CD14-positive monocyte (primary cell): ENCODE data around the gene IFNA16. TPM values are rescaled to one million over a fixed set of nuclear protein-coding genes. Genes with fewer than 3 reads are reported as not detected.
"Not testable (repeated sequence)": the region's sequence is repeated elsewhere in the genome, so short reads cannot be mapped to it uniquely, and the experiment has no call there.

ENCODE experiments used
- DNase-seq, 3 donors: peaks; one replicate each; pipeline ENCODE4 v3.0.0-alpha.2; 2011 to 2022
- H2AFZ ChIP-seq: 2 replicates; pipeline ENCODE4 v1.6.0; 2012; ENCODE audit warnings: mild to moderate bottlenecking, low read depth, low read length, inconsistent platforms; ENCODE audit not compliant: insufficient read depth, poor library complexity, severe bottlenecking
- H3K27ac ChIP-seq, 2 donors: 1 replicate in 1 of 2; 2 replicates in 1 of 2; pipeline ENCODE4 v1.5.1; 2012 to 2013; ENCODE audit warnings: low read length in 2 of 2, control low read depth in 1 of 2, inconsistent platforms in 1 of 2, low read depth in 1 of 2, mild to moderate bottlenecking in 1 of 2
- H3K27me3 ChIP-seq, 2 donors: one replicate each; pipeline versions ENCODE4 v1.6.0 to v1.6.1; 2011 to 2013; ENCODE audit warnings: low read length in 2 of 2; ENCODE audit not compliant: control insufficient read depth in 2 of 2, insufficient read depth in 2 of 2
- H3K36me3 ChIP-seq, 2 donors: replicated peaks in 1 of 2; 1 replicate in 1 of 2; 2 replicates in 1 of 2; pipeline versions ENCODE4 v1.5.1 to v1.6.1; 2012 to 2013; ENCODE audit warnings: low read length in 2 of 2, control low read depth in 1 of 2, inconsistent platforms in 1 of 2, mild to moderate bottlenecking in 1 of 2; ENCODE audit not compliant: insufficient read depth in 2 of 2, control insufficient read depth in 1 of 2
- H3K4me1 ChIP-seq, 2 donors: 1 replicate in 1 of 2; 2 replicates in 1 of 2; pipeline versions ENCODE4 v1.5.1 to v1.6.1; 2012 to 2013; ENCODE audit warnings: low read length in 2 of 2, control low read depth in 1 of 2, inconsistent platforms in 1 of 2, mild to moderate bottlenecking in 1 of 2, moderate library complexity in 1 of 2; ENCODE audit not compliant: insufficient read depth in 2 of 2, control insufficient read depth in 1 of 2
- H3K4me2 ChIP-seq: replicated peaks from 2 replicates; pipeline ENCODE3; 2012; ENCODE audit warnings: low read length, moderate library complexity, mild to moderate bottlenecking; ENCODE audit not compliant: poor library complexity, severe bottlenecking; ENCODE audit errors: extremely low read depth
- H3K4me3 ChIP-seq, 3 experiments: fragments of 200-600 bp in 1 of 3; sonication (generic) in 1 of 3; replicated peaks in 1 of 3; 1 replicate in 2 of 3; 2 replicates in 1 of 3; pipeline ENCODE4 v1.5.1; 2011 to 2013; ENCODE audit warnings: low read length in 3 of 3, mild to moderate bottlenecking in 3 of 3, control low read depth in 2 of 3, low read depth in 2 of 3, inconsistent platforms in 1 of 3, moderate library complexity in 1 of 3
- H3K79me2 ChIP-seq: 2 replicates; pipeline ENCODE4 v1.6.0; 2012; ENCODE audit warnings: mild to moderate bottlenecking, control low read depth, inconsistent platforms, low read length, moderate library complexity; ENCODE audit not compliant: insufficient read depth
- H3K9ac ChIP-seq: 2 replicates; pipeline ENCODE4 v1.6.0; 2017; ENCODE audit warnings: low read length, mild to moderate bottlenecking; ENCODE audit not compliant: insufficient read depth, poor library complexity, severe bottlenecking
- H3K9me3 ChIP-seq, 2 donors: replicated peaks in 1 of 2; 1 replicate in 1 of 2; 2 replicates in 1 of 2; pipeline versions ENCODE4 v1.5.1 to v1.6.1; 2012 to 2013; ENCODE audit warnings: low read length in 2 of 2, control low read depth in 1 of 2; ENCODE audit not compliant: control insufficient read depth in 1 of 2, insufficient read depth in 1 of 2
- H4K20me1 ChIP-seq: 2 replicates; pipeline ENCODE4 v1.6.0; 2012; ENCODE audit warnings: mild to moderate bottlenecking, low read length, control low read depth, moderate library complexity; ENCODE audit not compliant: insufficient read depth
- H3K27ac Mint-ChIP-seq, 7 donors: one replicate each; pipeline ENCODE4 v1.8.0; 2020; ENCODE audit warnings: mild to moderate bottlenecking in 7 of 7, mixed read lengths in 7 of 7, moderate library complexity in 6 of 7, inconsistent platforms in 2 of 7
- H3K27me3 Mint-ChIP-seq, 3 donors: one replicate each; pipeline ENCODE4 v1.8.0; 2021 to 2022; ENCODE audit warnings: low read depth in 3 of 3, mild to moderate bottlenecking in 3 of 3, mixed read lengths in 3 of 3, moderate library complexity in 3 of 3, inconsistent platforms in 1 of 3
- H3K36me3 Mint-ChIP-seq, 2 donors: one replicate each; pipeline ENCODE4 v1.8.0; 2020; ENCODE audit warnings: mixed read lengths in 2 of 2, inconsistent platforms in 1 of 2, mild to moderate bottlenecking in 1 of 2
- H3K4me1 Mint-ChIP-seq: one replicate; pipeline ENCODE4 v1.8.0; 2020; ENCODE audit warnings: mild to moderate bottlenecking, mixed read lengths
- H3K4me3 Mint-ChIP-seq, 2 donors: one replicate each; pipeline ENCODE4 v1.8.0; 2020; ENCODE audit warnings: mild to moderate bottlenecking in 2 of 2, mixed read lengths in 2 of 2, moderate library complexity in 1 of 2
- H3K9me3 Mint-ChIP-seq, 7 donors: one replicate each; pipeline ENCODE4 v1.8.0; 2020 to 2022; ENCODE audit warnings: mixed read lengths in 7 of 7, mild to moderate bottlenecking in 6 of 7, moderate library complexity in 6 of 7, inconsistent platforms in 2 of 7
- WGBS: methylation state at CpG from one replicate; pipeline ENCODE4 v1.1.5; 2013; ENCODE audit warnings: missing lambda C conversion rate; ENCODE audit not compliant: insufficient coverage; 5-methylcytosine and 5-hydroxymethylcytosine counted together
- intact Hi-C, 2 donors: fragments of 100-400 bp; cut with micrococcal nuclease; formaldehyde crosslinking; loops; one replicate each; pipeline versions ENCODE4 v1.15.0 to v1.15.1; 2023
- polyA plus RNA-seq, 3 donors: library from polyadenylated mRNA; depleted of rRNA in 1 of 3; unstranded in 2 of 3; stranded (reverse) in 1 of 3; fragments of 300-500 nt in 2 of 3; fragments of >200 nt in 1 of 3; fragmentation: Illumina TruSeq in 2 of 3; gene quantifications; 1 replicate in 2 of 3; 2 replicates in 1 of 3; pipeline ENCODE4 v1.2.3, GENCODE V29; 2012 to 2021
- TF ChIP-seq, protein P1 (sequence below): fragments of 200-600 bp; IDR thresholded peaks from one replicate; pipeline ENCODE4 v1.8.0; 2022; ENCODE audit warnings: antibody characterized with exemption, mild to moderate bottlenecking

Gene IFNA16
- polyA plus RNA-seq, 3 donors = not detected

DNA sequence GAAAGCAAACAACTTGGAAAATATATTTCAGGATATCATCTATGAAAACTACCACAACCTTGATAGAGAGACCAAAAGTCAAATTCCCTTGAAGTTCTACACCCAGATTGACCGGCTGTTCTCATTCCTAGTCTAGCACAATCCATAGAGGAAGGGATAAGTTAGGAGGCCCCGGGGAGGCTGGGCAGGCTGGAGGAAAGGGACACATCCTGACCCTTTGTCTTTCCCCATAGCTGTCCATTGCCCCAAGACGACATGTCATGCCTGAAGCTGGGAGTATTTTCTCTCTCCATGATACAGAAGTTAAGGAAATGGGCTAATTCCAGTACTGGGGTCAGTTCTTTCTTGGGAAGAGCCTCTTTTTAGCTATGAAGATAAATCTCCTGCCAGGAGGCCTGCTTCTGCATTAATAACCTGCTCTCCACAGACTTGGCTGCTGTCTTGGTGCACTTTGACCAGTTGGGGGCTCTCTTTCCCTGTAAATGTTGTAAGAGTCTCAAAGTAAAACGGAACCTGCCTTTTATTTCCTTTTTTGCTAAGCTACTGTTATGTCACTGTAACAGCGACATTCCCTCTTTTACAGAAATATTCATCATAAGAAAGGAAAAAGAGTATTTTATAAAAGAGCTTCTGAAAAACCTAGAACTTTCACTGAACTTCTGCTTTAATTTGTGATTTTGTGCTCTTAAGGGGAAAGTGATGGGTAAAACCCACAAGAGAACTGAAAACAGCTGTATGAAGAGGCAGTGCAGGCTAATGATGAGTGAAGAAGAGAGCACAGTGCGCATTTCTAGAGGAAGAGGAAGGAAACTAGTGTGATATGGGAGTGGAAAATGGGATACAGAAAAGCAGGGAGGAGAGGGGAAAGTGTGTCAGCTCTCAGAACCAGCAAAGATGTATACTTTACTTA is 22.0 kb downstream of the IFNA16 start:
- TF ChIP-seq, protein P1, sequence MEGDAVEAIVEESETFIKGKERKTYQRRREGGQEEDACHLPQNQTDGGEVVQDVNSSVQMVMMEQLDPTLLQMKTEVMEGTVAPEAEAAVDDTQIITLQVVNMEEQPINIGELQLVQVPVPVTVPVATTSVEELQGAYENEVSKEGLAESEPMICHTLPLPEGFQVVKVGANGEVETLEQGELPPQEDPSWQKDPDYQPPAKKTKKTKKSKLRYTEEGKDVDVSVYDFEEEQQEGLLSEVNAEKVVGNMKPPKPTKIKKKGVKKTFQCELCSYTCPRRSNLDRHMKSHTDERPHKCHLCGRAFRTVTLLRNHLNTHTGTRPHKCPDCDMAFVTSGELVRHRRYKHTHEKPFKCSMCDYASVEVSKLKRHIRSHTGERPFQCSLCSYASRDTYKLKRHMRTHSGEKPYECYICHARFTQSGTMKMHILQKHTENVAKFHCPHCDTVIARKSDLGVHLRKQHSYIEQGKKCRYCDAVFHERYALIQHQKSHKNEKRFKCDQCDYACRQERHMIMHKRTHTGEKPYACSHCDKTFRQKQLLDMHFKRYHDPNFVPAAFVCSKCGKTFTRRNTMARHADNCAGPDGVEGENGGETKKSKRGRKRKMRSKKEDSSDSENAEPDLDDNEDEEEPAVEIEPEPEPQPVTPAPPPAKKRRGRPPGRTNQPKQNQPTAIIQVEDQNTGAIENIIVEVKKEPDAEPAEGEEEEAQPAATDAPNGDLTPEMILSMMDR = peak; percentile 63
- peak; percentile 21 to 58 (median 54) for DNase-seq
- intact Hi-C loops = not testable (repeated sequence)

DNA sequence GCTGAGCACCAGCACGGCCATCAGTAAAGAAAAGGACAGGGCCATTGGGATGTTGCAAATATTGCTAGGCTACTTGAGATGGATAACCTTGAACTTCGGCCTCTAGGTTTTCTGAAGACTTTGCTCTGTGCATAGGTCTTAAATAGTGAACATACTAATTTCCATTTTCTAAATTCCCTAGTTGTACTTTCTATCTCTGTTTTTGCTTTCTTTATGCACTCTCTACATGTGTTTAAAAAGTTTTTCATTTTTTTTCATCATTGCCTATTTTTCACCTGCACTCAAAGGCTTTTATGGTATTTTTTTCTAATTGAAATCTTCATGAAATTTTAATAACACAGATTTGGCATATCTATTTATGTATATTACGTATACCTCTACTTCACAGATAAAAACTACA is 29.6 kb downstream of the IFNA16 start, which contains the start of gene IFNA4:
IFNA4 (minus strand) TSS at position 101 of the 400 bp plus-strand sequence; CDS start at position 45, 56 bp downstream.
- H3K27me3 ChIP-seq, H3K27me3 Mint-ChIP-seq, H3K4me3 Mint-ChIP-seq, H3K27ac ChIP-seq, H3K4me1 ChIP-seq, H3K9me3 ChIP-seq, H3K4me3 ChIP-seq, H3K36me3 ChIP-seq, H3K9ac ChIP-seq, H3K36me3 Mint-ChIP-seq, H3K9me3 Mint-ChIP-seq, H4K20me1 ChIP-seq, H3K4me2 ChIP-seq, intact Hi-C loops, H3K79me2 ChIP-seq, H2AFZ ChIP-seq, DNase-seq: not testable (repeated sequence)
- H3K4me1 Mint-ChIP-seq = peaks cover 25% of the 10 kb centered on the region
- no CpG with 5 or more reads among the region's 3 CpGs for WGBS
- H3K27ac Mint-ChIP-seq = peak within 1 kb of the TSS in 1 of 7 donors; percentile 14

More for the DNA sequence above, 22.0 kb downstream of the IFNA16 start:
- peak overlapping the region; percentile 9 to 72 for H3K4me3 Mint-ChIP-seq
- not testable (repeated sequence) for H3K9me3 ChIP-seq, H3K36me3 ChIP-seq, H3K27ac ChIP-seq, H3K4me2 ChIP-seq, H3K79me2 ChIP-seq, H3K36me3 Mint-ChIP-seq, H3K9ac ChIP-seq, H3K4me1 ChIP-seq, H2AFZ ChIP-seq, H3K27me3 Mint-ChIP-seq, H3K27me3 ChIP-seq, H3K9me3 Mint-ChIP-seq, H3K4me3 ChIP-seq, H4K20me1 ChIP-seq
- WGBS = no CpG with 5 or more reads among the region's 6 CpGs
- H3K27ac Mint-ChIP-seq = peak overlapping the region in 3 of 7 donors; percentile 36 to 62 (median 37)
- peaks cover 20% of the 10 kb centered on the region for H3K4me1 Mint-ChIP-seq
